T1000 (cell line): ENCODE measurements around the gene FUCA1.
A peak's percentile ranks its signal among the peaks of the same experiment; 100 is the strongest.
"Not testable (repeated sequence)": the region's sequence is repeated elsewhere in the genome, so short reads cannot be mapped to it uniquely, and the experiment has no call there.

Source experiments
- DNase-seq: peaks from one replicate; lab custom pipeline; 2025; ENCODE audit warnings: mixed read lengths; lab: John Stamatoyannopoulos, UW

The FUCA1 gene

DNA sequence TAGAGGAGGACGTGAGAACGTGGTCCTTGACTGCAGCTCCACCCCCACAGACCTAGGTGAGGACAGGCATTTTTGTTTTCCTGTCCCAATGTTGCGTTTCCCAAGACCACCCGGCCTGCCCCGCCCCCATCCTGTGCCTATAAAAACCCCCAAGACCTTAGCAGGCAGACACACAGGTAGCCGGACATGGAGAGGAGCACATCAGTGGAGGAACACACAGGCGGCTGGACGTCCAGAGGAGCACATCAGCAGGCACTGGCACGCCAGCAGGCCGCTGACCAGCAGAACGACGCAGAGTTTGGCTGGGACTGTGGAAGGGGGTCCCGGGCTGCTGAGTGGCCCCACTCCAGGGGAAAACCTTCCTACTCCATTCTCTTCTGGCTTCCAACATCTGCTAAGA is 30.2 kb downstream of the FUCA1 start:
- DNase-seq, result no peak

DNA sequence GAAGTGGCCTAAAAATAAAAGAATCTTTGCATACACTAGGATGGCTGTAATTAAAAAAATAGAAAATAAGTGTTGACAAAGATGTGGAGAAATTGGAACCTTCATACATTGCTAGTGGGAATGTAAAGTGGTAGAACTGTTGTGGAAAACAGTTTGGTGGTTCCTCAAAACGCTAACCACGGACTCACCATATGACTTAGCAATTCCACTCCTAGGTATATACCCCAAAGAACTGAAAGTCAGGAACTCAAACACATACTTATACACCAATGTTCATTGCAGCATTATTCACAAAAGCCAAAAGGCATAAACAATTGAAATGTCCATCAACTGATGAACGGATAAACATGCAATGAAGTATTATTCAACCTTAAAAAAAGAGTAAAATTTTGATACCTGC is 32.1 kb downstream of the FUCA1 start:
- no peak for DNase-seq

DNA sequence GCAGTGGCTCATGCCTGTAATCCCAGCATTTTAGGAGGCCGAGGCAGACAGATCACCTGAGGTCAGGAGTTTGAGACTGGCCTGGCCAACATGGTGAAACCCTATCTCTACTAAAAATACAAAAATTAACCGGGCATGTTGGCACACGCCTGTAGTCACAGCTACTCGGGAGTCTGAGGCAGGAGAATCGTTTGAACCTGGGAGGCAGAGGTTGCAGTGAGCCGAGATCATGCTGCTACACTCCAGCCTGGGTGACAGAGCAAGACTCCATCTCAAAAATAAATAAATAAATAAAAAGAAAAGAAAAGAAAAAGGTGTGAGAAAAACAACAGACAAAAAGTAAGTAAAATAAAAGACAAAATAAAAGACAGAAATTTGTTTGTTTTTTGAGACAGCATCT is 33.9 kb downstream of the FUCA1 start:
- not testable (repeated sequence) for DNase-seq

DNA sequence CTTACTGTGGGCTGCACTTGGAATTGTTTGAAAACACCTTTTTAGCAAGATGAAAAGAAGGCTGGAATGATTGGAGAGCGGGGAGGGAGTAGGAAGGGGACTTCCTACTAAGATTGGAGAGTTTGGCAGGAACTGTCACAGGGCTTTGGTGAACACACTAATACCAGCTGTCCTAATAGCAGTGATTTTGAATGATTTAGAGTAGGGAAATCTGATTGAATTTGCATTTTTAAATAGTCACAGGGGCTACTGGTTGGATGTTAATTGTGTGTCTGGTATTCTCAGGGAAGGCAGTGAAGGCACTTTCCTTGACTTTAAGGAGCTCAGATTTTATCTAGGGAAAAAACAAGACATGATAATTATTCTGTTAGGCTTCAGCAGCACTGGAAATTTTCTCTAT is 40.4 kb downstream of the FUCA1 start:
- no peak for DNase-seq

DNA sequence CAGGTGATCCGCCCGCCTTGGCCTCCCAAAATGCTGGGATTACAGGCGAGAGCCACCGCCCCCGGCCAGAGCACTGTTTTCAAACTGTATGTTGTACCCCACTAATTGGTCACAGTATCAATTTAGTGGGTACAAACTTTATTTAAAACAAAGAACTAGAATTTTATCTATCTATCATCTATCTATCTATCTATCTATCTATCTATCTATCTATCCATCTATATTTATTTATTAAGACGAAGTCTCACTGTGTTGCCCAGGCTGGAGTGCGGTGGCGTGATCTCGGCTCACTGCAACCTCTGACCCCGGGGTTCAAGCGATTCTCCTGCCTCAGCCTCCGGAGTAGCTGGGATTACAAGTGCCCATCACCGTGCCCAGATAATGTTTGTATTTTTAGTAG is 41.5 kb downstream of the FUCA1 start:
- DNase-seq, result not testable (repeated sequence)

DNA sequence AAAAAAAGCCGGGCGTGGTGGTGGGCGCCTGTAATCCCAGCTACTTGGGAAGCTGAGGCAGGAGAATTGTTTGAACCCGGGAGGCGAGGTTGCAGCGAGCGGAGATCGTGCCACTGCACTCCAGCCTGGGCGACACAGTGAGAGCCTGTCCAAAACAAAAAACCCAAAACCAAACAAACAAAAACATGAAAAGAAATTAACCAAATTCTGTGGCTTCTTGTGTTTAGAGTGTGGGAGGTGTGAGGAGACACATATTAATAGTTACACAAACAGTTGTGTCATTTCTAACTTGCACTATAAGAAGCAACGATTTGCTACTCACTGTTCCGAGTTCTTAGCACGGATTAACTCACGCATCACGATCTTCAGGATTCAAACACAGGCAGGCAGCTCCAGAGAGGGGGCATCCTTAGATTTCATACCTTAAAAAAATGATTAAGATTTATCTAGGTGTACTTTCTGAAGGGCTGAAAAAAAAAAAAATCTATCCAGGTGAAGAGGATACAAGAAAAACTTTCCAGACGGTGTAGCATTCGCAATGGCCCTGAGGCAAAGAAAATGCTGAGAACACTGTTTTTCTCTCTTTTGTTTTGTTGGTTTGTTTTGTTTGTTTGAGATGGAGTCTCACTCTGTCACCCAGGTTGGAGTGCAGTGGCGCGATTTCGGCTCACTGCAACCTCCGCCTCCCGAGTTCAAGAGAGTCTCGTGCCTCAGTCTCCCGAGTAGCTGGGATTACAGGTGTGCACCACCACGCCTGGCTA is 42.1 kb downstream of the FUCA1 start:
- DNase-seq, result no peak

DNA sequence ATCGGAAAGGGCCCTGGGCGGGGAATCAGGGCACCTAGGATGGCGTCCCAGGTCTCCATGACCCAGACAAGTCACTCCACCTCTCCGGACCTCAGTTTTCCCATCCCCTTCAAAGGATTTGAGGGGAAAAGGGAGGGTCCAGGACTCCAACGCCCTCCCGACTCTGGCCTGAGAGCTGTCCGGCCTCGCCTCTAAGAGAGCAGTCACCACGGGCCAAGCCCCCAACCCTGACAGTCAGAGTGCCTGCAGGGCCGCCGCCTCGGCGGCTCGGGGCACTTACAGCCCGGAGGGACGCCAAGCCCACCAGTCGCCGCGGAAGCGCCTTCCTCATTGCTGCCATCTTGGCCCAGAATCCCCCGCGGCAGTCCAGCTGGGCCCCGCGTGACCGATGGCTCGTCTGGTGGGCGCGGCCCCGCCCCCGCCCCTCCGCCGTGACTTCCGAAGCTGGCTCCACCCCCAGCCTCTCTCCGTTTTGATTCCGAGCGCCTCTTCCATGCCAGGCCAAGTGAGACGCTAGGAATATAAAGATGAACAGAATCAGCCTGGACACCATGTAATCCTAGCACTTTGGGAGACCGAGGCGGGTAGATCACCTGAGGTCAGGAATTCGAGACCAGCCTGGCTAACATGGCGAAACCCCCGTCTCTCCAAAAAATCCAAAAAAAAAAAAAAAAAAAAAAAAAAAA is 42.9 kb downstream of the FUCA1 start, which contains the start of gene HMGCL:
Gene HMGCL (minus strand): TSS at position 354 of the 686 bp plus-strand sequence. CDS start 14 bp downstream, at position 340.
- peak; percentile 82 for DNase-seq

DNA sequence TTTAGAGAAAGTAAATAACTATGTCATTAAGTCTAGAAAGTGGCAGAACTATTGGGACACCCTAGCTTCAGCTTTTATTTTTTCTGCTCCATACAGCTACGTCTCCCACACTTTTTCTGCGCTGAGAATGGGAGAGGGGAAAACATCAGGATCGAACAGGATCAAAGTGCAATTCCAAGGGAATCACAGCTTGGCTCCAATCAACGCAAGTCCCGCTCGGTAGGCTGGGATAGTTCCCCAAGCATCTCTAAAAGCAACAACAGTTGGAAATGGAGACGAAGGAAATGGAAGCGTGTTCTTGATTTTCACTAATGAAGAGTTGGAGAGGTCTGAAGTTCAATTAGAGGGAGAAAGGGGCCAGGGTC is 43.4 kb downstream of the FUCA1 start:
- DNase-seq, result no peak

DNA sequence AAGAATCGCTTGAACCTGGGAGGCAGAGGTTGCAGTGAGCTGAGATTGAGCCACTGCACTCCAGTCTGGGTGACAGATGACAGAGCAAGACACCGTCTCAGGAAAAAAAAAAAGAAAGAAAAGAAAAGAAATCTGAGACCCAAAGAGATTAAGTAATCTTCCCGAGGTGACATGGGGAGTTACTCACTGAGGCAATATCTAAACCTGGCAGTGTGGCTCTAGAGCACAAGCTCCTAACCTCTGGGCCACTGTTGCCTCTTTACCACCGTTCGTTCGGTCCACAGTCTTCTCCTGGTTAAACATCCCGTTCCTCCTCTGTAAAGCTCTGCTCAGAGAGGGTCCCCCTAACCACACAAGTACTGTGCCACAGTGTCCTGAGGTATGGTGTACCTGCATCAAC is 44.3 kb downstream of the FUCA1 start:
- DNase-seq, result no peak

DNA sequence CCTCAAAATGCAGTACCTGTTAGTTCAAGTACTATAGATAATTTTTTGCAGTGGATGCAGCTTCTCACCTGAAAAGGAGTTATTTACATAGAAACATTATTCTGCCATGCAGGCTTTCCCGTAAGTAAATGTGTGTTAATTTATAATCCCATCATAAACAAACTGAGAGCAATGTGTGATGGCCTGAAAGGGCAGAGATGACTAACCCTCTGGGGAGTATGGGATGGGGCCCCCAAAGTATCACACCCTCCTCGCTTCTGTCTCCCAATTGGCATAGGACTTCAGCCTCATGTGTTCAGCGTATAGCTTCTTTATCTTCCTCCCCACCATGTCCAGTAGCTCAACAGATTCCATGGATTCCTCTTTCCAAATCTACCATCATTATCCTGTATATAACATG is 50.5 kb downstream of the FUCA1 start:
- no peak for DNase-seq

DNA sequence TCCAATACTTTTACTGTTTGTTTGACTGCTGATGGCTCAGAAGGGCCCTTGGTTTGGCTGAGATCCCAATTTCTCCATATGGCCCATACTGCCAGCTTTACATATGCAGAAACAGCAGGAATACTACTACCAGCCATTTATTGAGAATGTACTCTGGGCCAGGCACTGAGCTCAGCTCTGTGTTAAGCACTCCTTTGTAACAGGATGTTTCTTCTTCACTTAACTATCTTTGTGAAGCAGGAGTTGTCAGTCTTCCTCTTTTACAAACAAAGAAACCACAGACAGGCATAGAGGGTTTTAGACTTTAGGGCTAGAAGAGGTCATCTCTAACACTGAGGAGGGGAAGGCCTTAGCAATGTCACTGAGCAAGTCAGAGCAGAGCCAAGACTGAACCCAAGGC is 51.2 kb downstream of the FUCA1 start:
- no peak for DNase-seq

DNA sequence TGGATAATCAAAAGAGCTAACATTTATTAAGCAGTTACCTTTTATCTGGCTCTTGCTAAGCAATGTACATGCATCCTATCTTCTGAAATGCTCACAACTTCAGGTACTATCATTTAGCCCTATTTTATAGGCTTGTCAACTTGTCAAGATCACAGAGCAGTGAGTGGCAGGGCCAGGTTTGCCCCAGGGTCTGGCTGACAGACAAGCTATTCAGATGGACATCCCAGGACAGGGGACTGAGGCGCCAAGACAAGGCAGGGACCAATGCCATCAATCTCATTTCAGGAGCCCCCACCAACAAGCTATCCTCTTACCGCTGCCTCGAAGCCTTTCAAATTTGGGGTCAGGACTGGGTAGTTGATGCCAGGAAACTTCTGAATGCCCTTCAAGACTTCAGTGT is 51.7 kb downstream of the FUCA1 start:
- DNase-seq, result no peak

DNA sequence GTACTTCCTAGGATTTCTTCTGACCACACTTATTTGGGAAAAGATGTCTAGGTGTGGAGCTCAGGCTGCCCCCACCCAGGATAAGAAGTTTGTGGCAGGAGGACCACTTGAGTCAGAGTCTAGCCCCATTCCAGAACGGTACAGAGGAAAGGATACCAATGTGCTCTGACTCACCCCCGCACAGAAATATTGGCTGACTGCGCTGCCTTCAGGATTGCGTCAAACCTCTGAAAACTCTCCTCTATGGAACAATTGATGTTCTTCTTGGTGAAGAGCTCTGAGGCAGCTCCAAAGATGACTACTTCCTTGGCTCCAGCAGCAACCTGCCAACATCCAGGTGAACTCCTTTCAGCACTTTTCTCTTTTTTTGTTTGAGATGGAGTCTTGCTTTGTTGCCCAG is 54.1 kb downstream of the FUCA1 start:
- no peak for DNase-seq

DNA sequence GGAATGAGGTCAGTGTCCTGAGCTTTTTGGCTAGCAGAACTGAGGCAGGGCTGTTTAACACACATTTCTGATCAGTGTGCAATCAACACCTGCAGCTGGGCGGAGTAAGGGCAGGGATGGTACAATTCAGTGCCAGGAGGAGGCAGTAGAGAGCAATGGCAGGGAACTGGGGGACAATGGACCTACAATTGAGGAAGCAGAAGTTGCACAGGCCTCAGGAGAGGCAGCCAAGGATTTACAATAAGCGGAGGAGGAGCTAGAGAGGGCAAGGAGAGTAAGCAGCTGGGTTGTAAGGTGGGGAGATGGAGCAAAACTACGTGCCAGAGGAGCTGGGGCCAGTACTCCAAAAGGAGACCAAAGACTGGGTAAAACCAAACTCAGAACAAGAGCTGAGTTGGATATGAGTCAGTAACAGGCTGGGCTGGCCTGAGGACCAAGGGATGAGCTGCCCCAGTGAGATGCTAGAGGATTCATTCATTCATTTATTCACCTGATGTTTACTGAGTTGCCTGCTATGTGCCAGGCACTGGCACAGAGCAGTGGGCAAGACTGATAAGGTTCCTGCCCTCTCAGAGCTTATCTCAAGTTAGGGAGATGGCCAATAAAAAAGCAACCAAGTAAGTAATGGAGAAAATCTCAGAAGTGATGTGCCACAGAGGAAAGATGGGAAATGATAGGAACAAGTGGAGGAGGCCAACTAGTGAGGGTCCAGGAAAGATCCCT is 57.1 kb downstream of the FUCA1 start:
- no peak for DNase-seq

DNA sequence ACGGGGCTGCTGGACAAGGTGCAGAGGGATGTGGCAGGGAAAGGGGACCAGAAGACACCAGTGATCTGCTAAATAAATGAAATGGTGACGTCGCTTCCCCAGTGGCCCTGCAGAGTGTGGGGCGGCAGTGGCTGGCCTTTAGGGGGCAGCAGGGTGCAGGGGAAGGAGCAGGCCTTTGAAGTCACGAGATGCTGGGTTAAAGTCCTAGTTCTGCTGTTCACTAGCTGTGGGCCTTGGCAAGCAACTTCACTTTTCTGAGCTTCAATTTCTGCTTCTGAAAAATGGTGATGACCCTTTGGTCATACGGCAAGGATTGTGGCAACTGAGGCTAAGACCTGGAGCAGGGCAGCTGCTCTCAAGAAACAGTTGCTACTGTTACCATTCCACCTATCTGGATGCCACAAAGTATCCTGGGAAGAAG is 58.3 kb downstream of the FUCA1 start:
- DNase-seq, result peak; percentile 19

DNA sequence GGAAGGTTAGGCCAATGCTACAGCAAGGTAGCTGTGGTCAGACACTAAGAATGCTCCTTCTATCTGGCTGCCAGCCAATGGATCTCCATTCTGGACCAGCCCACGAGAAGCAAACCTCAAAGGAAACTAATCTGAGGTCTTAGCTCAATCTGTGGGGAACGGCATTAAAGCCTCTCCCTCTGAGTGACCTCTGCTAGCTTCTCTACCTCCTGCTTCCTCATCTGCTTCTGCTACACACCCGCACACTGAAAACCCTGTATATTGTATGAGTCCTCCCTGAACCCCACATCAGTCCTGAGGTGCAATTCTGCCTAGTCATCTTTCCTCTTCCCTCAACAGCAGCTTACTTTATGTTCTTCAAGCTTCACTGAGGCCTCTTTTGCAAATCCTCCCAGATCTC is 60.6 kb downstream of the FUCA1 start:
- no peak for DNase-seq

DNA sequence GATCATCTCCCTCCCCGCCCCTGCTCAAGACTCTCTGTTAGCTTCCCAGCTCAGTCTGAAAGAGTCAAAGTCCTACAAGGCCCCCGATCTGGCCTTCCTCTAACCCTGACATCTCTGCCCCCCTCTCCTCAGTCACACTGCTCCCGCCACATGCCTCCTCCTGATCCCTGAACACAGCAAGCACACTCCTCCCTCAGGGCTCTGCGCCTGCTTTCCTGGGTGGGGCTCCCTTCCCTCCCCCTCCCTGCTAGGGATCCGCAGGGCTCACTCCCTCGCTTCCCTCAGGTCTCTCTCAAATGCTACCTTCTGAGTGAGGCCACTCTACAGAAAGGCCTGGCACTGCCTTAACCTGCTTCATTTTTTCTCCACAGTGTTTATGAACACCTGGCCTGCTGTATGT is 61.8 kb downstream of the FUCA1 start:
- DNase-seq, result no peak

DNA sequence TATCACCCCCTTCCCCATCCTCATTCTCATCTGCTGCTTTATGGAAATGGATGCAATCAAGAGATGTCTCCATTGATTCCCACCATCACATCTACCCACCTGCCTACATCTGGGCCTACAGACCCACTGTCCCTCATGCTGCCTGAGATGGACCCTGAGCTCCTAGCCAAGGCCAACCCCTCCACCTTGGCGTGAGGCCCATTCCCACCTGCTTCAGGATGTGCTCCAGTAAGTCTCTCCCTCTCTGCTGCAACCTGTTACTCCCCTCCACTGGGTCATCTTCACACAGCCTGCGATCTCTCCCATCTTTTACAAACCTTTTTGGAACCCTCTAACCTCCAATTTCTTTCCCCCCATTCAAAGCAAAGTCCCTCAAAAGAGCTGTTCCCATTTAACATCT is 63.1 kb downstream of the FUCA1 start:
- DNase-seq, result no peak

DNA sequence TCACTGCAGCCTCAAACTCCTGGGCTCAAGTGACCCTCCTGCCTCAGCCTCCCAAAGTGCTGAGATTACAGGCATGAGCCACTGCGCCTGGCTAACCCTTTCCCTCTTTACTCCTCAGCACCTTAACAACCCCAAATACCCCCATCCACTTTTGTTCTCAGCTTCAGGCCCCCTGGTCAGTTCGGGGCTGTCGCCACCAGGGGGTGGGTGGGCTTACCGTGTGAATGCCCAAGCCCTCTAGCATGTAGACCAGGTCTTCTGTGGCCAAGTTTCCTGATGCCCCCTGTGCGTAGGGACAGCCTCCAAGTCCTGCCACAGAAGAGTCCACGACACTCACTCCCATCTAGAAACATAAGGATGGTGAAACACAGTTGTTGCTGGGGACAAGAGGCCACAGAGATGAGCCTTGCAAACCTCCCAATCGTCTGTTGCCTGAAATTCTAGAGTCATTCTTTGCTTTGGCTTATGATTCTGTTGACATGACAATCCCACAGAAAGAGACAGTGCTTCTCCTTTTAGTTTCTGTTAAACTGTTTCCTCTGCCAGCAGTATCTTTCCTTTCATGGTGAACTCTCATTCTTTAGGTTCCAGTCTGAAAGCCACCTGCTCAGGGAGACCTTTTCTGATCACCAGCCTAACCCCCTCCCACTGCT is 63.8 kb downstream of the FUCA1 start:
- DNase-seq, result no peak

DNA sequence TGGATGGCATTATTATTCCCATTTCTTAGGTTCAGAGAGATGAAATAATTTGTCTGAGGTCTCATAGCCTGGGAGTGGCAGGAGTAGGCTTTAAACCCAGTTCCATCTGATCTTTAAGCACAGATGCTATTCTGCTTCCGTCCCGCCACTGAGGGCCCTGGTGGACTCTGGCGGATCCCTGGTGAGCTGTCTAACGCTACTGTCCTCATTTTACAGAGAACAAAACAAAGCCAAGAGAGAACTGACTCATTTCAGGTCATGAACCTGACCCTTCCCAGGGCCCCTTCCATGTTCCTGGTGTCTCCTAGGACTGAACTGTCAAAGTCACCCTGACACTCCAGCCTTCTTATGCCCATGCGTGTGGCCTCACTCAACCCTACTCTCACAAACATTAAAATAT is 64.4 kb downstream of the FUCA1 start:
- no peak for DNase-seq

DNA sequence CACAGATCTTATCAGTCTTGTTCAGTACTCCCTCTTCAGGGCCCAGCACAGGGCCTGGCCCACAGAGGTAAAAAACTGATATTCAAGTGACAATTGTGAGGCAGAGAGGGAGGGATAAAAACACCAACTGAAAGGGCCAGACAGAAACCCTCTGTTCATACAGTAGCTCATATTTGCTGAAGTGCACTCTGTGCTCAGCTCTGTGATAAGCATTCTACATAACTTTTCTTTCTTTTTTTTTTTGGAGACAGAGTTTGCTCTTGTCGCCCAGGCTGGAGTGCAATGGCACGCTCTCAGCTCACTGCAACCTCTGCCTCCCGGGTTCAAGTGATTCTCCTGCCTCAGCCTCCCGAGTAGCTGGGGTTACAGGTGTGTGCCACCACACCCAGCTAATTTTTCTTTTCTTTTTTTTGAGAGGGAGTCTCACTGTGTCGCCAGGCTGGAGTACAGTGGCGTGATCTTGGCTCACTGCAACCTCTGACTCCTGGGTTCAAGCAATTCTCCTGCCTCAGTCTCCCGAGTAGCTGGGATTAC is 65.2 kb downstream of the FUCA1 start:
- not testable (repeated sequence) for DNase-seq

DNA sequence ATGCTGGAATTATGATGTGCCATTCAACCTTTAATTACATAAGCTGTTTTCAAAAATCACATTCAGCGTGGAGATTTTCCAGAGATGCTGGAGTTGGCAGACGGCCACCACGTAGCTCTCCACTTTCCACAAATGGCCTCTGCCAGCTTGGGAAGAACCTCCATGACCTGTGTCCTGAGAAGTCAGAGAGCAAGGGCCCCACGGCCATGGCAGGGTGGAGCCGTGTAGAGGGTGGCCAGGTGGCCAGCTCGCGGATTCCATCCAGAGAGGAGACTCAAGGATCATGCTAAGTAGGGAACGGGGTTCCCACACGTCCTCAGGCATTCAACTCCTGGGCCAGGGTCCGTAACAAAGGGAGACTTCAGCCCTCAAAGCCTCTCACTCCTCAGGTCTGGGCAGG is 66.2 kb downstream of the FUCA1 start:
- DNase-seq, result no peak
